Gastrocnemius medialis (tissue), 4 donors: ENCODE measurements around the gene PTPN11. TPM values are rescaled to one million over a fixed set of nuclear protein-coding genes. Genes with fewer than 3 reads are reported as not detected.
"Not testable (repeated sequence)": the region's sequence is repeated elsewhere in the genome, so short reads cannot be mapped to it uniquely, and the experiment has no call there.

ENCODE experiments used
- ATAC-seq, 2 donors: fragments of 150-250 bp; one replicate each; pipeline ENCODE4 v1.9.1; 2016
- DNase-seq, 2 donors: peaks; one replicate each; pipeline ENCODE4 v3.0.0-alpha.2; 2019
- H3K27ac ChIP-seq, 4 donors: fragments of 200-600 bp; sonication (generic); 1 replicate in 1 of 4; 2 replicates in 3 of 4; pipeline ENCODE4 v1.5.1; 2016 to 2018; ENCODE audit warnings: mild to moderate bottlenecking in 2 of 4, moderate library complexity in 1 of 4
- H3K27me3 ChIP-seq, 3 donors: fragments of 200-600 bp; sonication (generic) in 2 of 3; 1 replicate in 1 of 3; 2 replicates in 2 of 3; pipeline versions ENCODE4 v1.5.1 to v1.6.0; 2016 to 2019; ENCODE audit warnings: mild to moderate bottlenecking in 1 of 3, moderate library complexity in 1 of 3
- H3K36me3 ChIP-seq, 2 donors: fragments of 200-600 bp; sonication (generic) in 1 of 2; one replicate each; pipeline ENCODE4 v1.5.1; 2017 to 2018
- H3K4me1 ChIP-seq, 2 donors: fragments of 200-600 bp; sonication (generic) in 1 of 2; one replicate each; pipeline ENCODE4 v1.5.1; 2016 to 2017; ENCODE audit warnings: mild to moderate bottlenecking in 2 of 2
- H3K4me3 ChIP-seq, 4 donors: fragments of 200-600 bp; sonication (generic) in 3 of 4; 1 replicate in 1 of 4; 2 replicates in 3 of 4; pipeline ENCODE4 v1.5.1; 2016 to 2019; ENCODE audit warnings: mild to moderate bottlenecking in 2 of 4
- H3K9me3 ChIP-seq, 3 donors: fragments of 200-600 bp; sonication (generic) in 2 of 3; 1 replicate in 1 of 3; 2 replicates in 2 of 3; pipeline ENCODE4 v1.5.1; 2016 to 2019
- POLR2A ChIP-seq, 2 donors: fragments of 450-650 bp; IDR thresholded peaks; one replicate each; pipeline ENCODE4 v1.6.1; 2017; ENCODE audit warnings: antibody characterized with exemption in 2 of 2, mild to moderate bottlenecking in 2 of 2, moderate library complexity in 2 of 2
- in situ Hi-C, 4 donors: fragments of 200-750 bp; cut with MboI; loops; one replicate each; pipeline versions ENCODE4 v1.15.0 to v1.8.0; 2017; ENCODE audit warnings: low sequenced_read_pairs in 4 of 4
- intact Hi-C: fragments of 100-400 bp; cut with DNase I; formaldehyde crosslinking; loops from one replicate; pipeline ENCODE4 v1.15.1; 2023; ENCODE audit warnings: low total_unique reads
- total RNA-seq, 4 donors: library from RNA; depleted of rRNA; stranded (reverse); fragments of >200 nt; gene quantifications; one replicate each; pipeline versions ENCODE4 v1.1.0 to v1.2.3, GENCODE V29; 2016
- TF ChIP-seq, protein P1 (sequence below), 5 experiments: fragments of 450-650 bp in 3 of 5; fragments of 200-600 bp in 2 of 5; sonication (generic) in 2 of 5; IDR thresholded peaks in 4 of 5; conservative IDR thresholded peaks in 1 of 5; 1 replicate in 4 of 5; 2 replicates in 1 of 5; pipeline ENCODE4 v1.5.1; 2016 to 2019; ENCODE audit warnings: antibody characterized with exemption in 5 of 5, mild to moderate bottlenecking in 3 of 5, moderate library complexity in 3 of 5

PTPN11 gene
- total RNA-seq, 4 donors from 2014 or later: 112 to 235 (median 163) TPM

DNA sequence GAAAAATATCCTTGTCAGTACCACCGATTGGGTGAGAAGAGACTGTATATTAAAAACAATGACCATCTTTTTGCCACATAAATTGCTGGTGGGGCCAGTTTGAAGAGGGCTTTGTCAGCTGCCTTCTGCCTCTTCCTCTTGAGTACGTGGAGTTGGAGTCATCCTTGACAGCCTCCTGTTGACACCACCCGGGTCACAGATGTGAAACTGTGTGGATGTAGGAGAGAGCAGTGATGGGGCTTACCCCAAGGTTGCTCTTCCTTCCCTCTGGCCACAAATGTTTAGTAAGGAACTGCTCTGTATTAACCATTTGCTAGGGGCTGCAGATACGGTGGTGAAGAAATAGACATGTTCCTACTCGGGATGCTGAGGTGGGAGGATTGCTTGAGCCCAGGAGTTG, 12.2 kb downstream of the PTPN11 start:
- no peak overlapping the region for H3K4me3 ChIP-seq
- no peak overlapping the region for H3K27ac ChIP-seq
- H3K27me3 ChIP-seq: no peaks in the 10 kb centered on the region
- no peak for DNase-seq
- in situ Hi-C loops: no loop called here
- H3K36me3 ChIP-seq: no peaks in the 10 kb centered on the region
- ATAC-seq: no peak
- intact Hi-C loops: no loop called here
- no peak for TF ChIP-seq POLR2A (IDR thresholded peaks at IDR 0.05)
- TF ChIP-seq, protein P1, sequence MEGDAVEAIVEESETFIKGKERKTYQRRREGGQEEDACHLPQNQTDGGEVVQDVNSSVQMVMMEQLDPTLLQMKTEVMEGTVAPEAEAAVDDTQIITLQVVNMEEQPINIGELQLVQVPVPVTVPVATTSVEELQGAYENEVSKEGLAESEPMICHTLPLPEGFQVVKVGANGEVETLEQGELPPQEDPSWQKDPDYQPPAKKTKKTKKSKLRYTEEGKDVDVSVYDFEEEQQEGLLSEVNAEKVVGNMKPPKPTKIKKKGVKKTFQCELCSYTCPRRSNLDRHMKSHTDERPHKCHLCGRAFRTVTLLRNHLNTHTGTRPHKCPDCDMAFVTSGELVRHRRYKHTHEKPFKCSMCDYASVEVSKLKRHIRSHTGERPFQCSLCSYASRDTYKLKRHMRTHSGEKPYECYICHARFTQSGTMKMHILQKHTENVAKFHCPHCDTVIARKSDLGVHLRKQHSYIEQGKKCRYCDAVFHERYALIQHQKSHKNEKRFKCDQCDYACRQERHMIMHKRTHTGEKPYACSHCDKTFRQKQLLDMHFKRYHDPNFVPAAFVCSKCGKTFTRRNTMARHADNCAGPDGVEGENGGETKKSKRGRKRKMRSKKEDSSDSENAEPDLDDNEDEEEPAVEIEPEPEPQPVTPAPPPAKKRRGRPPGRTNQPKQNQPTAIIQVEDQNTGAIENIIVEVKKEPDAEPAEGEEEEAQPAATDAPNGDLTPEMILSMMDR (IDR thresholded peaks at IDR 0.05 in 4 of 5, conservative IDR thresholded peaks at IDR 0.05 in 1 of 5): no peak
- H3K9me3 ChIP-seq: no peaks in the 10 kb centered on the region
- no peaks in the 10 kb centered on the region for H3K4me1 ChIP-seq

DNA sequence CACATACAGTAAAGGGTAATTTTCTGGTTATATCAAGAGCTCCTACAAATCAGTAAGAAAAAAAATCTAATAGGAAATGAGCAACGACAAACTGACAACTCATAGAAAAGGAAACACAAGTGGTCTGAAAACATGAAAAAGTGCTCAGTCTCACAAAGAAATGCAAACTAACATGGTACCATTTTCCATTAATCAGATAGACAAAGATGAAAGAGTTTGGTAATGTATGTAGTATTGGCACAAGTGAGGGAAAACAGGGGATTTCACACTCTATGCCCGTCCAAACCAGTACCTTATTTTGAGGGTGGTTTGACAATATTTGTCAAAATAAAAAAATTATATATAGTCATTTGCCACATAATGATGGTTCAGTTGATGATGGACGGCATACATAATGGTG, 13.2 kb downstream of the PTPN11 start:
- TF ChIP-seq POLR2A (IDR thresholded peaks at IDR 0.05): no peak
- TF ChIP-seq, protein P1 (IDR thresholded peaks at IDR 0.05 in 4 of 5, conservative IDR thresholded peaks at IDR 0.05 in 1 of 5): no peak
- no peak for DNase-seq
- intact Hi-C loops: no loop called here
- Histone ChIP-seq H3K27ac (no peak overlapping the region), H3K4me1 (peaks cover 0 to 5% of the 10 kb centered on the region in 2 donors), H3K27me3 (no peaks in the 10 kb centered on the region), H3K4me3 (no peak overlapping the region), H3K36me3 (no peaks in the 10 kb centered on the region), H3K9me3 (no peaks in the 10 kb centered on the region)
- in situ Hi-C loops: no loop called here
- no peak for ATAC-seq

GRCh38 chr12:112433551-112433950, 14.8 kb downstream of the PTPN11 start:
- Histone ChIP-seq H3K4me3 (no peak overlapping the region), H3K27ac (no peak overlapping the region), H3K4me1 (peaks cover 8 to 11% of the 10 kb centered on the region in 2 donors), H3K36me3 (no peaks in the 10 kb centered on the region), H3K27me3 (no peaks in the 10 kb centered on the region), H3K9me3 (no peaks in the 10 kb centered on the region)
- TF ChIP-seq, protein P1 (IDR thresholded peaks at IDR 0.05 in 4 of 5, conservative IDR thresholded peaks at IDR 0.05 in 1 of 5): no peak
- TF ChIP-seq POLR2A (IDR thresholded peaks at IDR 0.05): no peak
- DNase-seq (no peak), ATAC-seq (no peak)
- in situ Hi-C loops: no loop called here
- intact Hi-C loops: no loop called here

GRCh38 chr12:112438645-112439044, 19.9 kb downstream of the PTPN11 start:
- H3K36me3 ChIP-seq, intact Hi-C loops: not testable (repeated sequence)

GRCh38 chr12:112439769-112440168, 21.0 kb downstream of the PTPN11 start:
- in situ Hi-C loops: no loop called here
- H3K27ac ChIP-seq: no peak overlapping the region
- ATAC-seq (no peak), DNase-seq (no peak)
- no peaks in the 10 kb centered on the region for H3K9me3 ChIP-seq
- no peaks in the 10 kb centered on the region for H3K36me3 ChIP-seq
- no peak overlapping the region for H3K4me3 ChIP-seq
- intact Hi-C loops: no loop called here
- no peaks in the 10 kb centered on the region for H3K27me3 ChIP-seq
- H3K4me1 ChIP-seq: peaks cover 8 to 11% of the 10 kb centered on the region in 2 donors
- no peak for TF ChIP-seq POLR2A (IDR thresholded peaks at IDR 0.05)
- TF ChIP-seq, protein P1 (IDR thresholded peaks at IDR 0.05 in 4 of 5, conservative IDR thresholded peaks at IDR 0.05 in 1 of 5): no peak

More at GRCh38 chr12:112438645-112439044, 19.9 kb downstream of the PTPN11 start:
- DNase-seq, H3K9me3 ChIP-seq, ATAC-seq, H3K27ac ChIP-seq, H3K4me3 ChIP-seq, in situ Hi-C loops, H3K27me3 ChIP-seq: not testable (repeated sequence)
- H3K4me1 ChIP-seq: peaks cover 8 to 11% of the 10 kb centered on the region in 2 donors

GRCh38 chr12:112440653-112441052, 21.9 kb downstream of the PTPN11 start:
- H3K27me3 ChIP-seq, H3K9me3 ChIP-seq, in situ Hi-C loops, H3K36me3 ChIP-seq, ATAC-seq, DNase-seq, intact Hi-C loops, H3K27ac ChIP-seq, H3K4me3 ChIP-seq: not testable (repeated sequence)
- peaks cover 8 to 11% of the 10 kb centered on the region in 2 donors for H3K4me1 ChIP-seq
